ENCODE results near the gene CFAP210.

Gene CFAP210, protein sequence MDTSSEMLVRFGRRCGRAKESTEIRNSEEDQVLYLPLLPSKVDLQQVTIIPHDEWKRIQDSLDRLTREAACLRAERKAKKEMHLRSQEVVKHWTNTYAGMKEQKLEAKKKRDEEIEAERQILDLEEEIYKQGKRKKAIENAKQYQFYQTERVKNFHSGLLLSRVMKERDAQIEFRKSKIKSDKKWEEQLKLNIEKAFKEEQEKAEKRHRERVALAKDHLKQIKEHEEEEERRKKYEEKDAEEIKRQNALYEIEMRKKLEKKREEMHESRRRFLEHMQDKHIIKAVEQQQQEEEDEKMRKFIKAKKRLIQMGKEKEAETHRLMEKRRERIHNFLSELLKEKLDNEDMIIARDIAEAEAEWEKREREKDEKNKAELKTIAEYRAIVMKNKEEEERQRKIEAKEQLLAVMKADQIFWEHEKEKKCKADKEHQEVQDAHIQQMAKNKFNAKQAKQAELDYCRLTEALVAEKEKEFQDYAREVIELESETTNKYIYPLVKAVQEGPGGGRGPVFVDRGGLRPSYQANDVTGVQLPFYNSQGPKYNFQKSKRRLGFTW

DNA sequence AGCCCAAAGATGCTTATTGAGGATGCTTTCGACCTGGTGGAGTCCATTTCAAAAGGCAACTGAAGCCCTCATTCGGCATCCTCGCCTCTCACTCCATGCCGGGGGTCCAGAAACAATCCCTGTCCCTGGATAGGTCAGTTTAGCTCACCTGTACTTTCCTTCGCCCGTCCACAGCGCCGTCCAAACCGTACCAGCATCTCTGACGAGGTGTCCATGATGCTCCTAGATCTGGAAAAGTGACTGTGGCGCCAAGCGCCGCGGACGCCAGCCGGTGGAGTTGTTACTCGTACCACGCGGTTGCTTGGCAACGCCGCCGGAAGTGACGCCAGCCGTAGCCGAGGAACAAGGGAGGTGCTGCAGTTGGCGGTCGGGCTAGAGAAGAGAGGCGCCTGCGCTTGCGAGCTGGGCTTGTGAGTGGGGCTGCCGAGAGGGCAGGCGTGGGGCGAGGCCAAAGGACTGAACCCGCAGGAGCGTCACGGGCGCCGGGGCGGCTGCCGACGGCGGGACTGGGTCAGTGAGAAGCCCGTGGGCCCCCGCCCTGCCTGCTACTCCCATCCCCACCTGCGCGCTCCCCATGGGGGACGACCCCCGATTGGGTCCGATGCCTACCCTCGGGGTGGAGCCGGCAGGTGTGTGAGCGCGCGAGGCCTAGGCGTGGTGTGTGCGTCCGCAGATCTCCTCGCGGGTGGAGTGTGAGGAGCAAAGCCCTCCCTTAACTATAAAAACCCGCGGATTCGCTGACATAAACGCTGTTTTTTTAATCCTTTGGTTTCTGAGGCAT, at the start of gene CFAP210, which contains the start of gene PHOSPHO2:
CFAP210 (minus strand) TSS at position 293 of the 781 bp plus-strand sequence; CDS start at position 215, 78 bp downstream.
PHOSPHO2 (plus strand) TSS at position 357 of the 781 bp plus-strand sequence. CDS start 6,503 bp downstream, outside the sequence.
- H3K4me3 ChIP-seq (ENCODE audit: low read depth, low read length) = peak within 1 kb of the TSS; percentile 91

DNA sequence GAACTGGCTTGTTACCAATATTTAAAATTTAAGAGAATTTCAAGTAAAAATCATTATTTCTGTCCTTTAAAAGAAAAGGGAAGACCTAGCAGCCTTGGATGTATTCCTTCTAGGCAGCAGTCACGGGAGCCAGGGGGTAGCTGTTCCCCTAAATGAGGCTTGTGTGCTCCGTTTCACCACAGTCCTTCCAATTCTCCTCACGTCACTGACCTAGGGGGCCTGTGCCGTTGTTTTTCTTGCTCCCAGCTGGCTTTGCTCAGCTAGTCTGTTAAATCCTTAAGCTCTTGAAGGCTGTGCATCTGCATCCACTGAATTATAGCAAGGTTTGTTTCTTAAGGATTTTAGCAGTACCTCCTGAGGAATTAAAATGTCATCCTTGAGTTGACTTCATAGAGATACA, 49.3 kb upstream of the CFAP210 start:
- no peak overlapping the region for H3K4me3 ChIP-seq (ENCODE audit: low read depth, low read length)

DNA sequence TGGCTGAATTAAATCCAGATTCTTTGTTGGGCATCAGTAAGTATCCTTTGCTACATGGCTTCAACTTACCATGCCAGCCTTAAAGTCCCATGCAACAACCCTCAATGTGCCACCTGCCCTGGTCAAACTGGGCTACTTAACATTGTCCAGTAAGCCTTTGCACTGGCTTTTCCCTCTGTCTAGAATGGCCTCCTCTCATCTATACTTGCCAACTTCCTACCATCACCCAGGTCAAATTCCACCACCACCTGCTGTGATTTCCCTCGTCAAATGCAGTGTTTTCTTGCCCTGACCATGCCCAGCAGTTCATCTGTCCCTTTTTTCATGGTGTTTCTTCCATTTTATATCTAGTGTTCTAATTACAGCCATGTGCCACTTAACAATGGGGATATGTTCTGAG, 45.1 kb upstream of the CFAP210 start:
- H3K4me3 ChIP-seq (ENCODE audit: low read depth, low read length) = no peak overlapping the region

DNA sequence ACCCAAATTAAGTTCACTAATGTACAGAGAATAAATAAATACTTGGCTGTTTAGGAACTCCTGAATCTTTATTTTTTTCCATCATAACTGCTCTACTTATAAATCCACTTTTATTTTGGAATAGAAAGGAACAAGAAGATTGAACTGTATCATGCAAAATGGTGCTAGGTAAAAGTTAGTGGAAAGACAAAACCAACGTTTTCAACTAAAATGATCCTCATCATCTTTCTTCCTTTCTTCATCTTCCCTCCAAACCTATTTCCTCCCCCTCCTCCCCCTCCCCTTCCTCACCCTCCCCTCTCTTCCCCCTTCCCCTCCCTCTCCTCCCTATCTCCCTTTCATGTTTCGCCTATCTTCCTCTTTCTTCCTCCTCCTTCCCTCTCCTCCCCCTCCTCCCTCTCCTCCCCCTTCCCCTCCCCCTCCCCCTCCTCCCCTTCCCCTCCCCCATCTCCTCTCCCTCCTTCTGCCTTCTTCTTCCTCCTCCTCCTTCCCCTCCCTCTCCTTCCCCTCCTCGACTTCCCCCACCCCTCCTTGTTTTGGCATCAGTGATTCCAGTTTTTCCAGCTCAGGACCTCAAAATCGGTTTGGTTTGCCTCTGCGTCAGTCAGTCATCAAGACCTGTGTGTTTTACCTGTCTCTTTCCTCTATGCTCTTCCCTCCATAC, 44.5 kb upstream of the CFAP210 start:
- no peak overlapping the region for H3K4me3 ChIP-seq (ENCODE audit: low read depth, low read length)

DNA sequence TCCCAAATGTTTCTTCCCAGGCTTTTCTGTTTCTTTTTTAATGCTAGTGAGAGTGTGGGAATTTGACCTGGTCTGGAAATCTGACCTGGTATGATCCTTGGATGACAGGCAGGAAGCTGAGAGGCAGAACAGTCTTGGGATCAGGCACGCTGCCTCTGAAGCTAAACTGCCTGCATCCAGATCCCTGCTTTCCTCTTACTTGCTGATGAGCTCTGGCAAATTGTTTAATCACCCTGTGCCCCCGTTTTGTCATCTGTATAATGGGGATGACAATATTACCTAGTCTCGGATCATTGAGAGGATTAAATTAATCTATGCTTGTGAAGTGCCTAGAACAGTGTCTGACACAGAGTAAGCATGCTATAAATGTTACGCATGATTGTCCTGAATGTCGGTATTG, 42.7 kb upstream of the CFAP210 start:
- no peak overlapping the region for H3K4me3 ChIP-seq (ENCODE audit: low read depth, low read length)

DNA sequence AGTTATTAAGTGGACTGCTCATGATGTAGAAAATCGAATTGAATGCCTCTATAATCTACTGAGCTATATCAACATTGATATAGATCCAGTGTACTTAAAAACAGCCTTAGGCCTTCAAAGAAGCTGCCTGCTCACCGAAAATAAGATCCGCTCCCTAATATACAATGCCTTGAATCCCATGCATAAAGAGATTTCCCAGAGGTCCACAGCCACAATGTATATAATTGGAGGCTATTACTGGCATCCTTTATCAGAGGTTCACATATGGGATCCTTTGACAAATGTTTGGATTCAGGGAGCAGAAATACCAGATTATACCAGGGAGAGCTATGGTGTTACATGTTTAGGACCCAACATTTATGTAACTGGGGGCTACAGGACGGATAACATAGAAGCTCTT, 41.4 kb upstream of the CFAP210 start:
- H3K4me3 ChIP-seq (ENCODE audit: low read depth, low read length) = no peak overlapping the region

DNA sequence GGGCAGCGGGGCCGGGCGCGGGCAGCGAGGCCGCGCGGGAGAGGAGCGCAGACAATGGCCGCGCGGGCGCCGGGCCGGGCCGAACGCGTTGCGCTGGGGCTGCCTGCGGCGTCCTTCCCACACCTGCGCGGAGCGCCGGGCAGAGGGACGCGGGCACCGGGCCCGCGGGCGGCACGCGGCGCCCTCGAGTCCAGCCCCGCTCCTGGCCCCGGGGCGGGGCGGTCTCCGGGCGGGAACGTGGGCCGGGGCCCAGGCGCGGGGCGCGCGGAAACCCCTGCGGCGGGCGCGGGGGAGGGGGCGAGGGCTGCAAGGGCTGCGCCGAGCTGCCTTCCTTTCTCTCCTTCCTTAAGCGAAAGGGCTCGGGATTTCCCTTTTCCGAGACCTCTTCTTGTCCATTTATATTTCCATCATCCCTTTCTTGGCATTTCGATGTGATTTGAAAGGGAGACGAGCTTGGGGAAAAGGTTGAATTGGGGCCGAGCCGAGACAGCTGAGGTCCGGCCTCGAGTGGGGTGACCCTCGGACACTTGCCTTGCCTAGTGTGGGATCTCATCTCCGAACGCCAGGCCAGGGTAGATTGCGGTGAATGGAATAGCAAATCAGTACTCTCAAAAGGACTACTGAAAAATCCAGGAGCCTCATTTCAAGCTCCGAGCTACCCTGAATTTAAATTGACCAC, 40.1 kb upstream of the CFAP210 start:
- H3K4me3 ChIP-seq (ENCODE audit: low read depth, low read length) = peak overlapping the region; percentile 82

DNA sequence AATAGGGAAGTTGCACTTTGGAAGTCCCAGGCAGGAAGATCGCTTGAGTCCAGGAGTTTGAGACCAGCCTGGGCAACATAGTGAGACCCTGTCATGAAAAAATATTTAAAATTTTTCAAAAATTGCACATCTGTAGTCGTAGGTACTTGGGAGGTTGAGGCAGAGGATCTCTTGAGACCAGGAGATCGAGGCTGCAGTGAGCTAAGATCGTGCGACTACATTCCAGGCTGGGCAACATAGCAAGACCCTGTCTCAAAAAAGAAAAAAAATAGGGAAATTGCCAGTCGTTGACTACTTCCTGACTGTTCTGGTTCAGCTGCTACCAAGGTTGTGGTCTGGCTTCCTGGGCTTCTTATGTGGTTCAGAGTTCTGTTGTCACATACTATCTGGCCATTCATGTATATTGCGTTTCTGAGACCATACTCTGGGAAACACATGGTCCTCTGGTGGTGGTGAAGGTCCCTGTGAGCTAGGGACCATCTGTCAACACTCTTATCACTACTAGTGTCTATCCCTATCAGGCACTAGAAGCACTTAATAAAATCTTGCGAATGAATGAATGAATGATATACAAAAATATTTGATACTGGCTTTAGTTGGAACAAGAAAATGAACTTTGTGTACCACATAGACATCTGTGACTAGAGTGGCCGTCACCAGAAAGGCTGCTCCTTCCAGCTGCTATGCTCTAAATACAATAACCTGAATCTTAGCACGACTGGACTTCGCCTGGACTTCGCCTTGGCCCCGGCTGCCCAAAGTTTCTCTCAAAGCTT, 38.6 kb upstream of the CFAP210 start:
- H3K4me3 ChIP-seq (ENCODE audit: low read depth, low read length) = peak overlapping the region; percentile 82

DNA sequence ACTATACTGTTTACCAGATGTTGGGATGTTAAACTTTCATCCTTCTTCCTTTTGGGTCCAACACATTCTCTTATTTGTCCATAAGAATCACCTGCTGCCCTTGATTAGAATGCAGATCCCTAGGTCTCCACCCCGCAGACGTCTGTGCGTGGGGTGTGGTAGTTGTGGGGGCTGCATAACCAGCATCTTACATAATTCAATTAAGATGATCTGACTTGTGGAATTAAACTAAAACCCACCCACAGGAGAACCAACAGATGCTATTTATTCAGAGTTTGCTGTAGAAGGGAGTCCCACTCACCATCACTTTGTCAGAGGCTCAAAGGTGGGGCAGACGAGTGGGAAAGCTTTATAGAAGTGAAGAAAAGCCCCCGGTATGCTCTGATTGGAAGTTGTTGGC, 37.9 kb upstream of the CFAP210 start:
- no peak overlapping the region for H3K4me3 ChIP-seq (ENCODE audit: low read depth, low read length)

DNA sequence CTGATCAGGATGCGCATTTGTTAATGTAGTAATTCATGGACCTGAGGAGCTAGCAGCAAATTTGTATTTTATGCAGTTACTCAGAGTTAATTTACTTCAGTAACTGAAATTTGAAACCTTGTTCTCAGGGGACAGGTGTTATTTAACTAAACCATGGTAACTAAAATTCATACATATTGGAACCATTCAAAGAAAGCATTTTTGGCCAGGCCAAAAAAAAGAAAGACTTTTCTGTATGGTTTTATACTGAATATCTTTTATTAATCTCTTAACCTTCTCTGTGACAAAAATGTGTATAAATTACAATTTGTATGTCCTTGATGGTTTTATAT, 35.0 kb upstream of the CFAP210 start:
- no peak overlapping the region for H3K4me3 ChIP-seq (ENCODE audit: low read depth, low read length)

DNA sequence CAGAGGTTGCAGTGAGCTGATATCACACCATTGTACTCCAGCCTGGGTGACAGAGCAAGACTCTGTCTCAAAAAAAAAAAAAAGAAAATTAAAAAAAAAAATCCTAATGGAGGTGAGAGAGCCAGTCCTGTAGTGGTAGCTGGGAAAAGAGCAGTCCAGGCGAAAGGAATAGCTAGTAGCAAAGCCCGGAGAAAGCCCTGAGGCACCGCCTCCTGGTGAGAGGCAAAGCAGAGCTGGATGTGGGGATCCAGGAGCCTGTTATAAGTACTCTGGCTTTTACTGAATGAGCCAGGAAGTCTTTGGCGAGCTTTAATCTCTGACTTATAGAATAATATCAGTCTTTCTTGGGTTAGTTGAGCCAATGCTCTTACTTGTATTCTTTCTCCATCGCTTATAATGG, 32.9 kb upstream of the CFAP210 start:
- H3K4me3 ChIP-seq (ENCODE audit: low read depth, low read length) = no peak overlapping the region

DNA sequence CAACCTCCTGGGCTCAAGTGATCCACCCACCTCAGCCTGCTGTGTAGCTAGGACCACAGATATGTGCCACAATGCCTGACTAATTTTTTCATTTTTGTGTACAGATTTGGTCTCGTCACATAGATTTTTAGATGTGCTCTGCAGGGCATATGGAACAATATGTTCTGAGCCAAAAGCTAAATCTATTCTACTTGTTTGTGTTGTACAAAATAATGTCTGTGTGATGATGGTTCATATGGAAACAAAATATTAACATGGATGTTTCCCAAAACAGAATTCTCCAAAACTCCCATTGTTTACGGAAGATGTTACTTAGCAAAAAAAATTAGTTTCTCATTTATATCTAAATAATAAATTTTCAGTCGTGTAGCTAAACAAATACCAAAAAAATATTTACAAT, 26.8 kb upstream of the CFAP210 start:
- no peak overlapping the region for H3K4me3 ChIP-seq (ENCODE audit: low read depth, low read length)

DNA sequence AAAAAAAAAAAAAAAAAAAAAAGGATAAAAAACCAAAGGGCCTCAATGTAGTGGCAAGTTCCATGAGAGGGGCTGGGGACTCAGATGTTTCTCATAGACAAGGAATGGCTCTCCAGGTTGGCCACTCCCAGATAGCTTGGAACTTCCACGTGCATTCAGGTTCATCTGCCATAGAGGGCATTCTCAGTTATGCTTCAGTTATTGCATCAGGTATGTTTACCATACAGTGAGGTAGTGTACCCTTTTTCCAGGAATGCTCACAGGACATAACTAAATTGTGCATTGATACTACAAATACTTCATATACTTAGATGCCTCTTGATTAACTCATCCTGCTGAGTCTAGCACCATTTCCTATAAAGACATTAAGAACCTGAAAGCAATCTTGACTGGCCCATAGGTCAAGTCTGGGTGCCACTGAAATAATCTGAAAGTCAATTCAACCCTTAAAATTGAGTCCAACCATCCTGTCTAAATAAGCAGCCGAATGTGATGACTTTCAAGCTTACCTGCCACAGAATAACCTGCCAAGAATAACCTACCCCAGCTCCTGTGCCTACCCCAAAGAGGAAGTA, 24.8 kb upstream of the CFAP210 start:
- no peak overlapping the region for H3K4me3 ChIP-seq (ENCODE audit: low read depth, low read length)

DNA sequence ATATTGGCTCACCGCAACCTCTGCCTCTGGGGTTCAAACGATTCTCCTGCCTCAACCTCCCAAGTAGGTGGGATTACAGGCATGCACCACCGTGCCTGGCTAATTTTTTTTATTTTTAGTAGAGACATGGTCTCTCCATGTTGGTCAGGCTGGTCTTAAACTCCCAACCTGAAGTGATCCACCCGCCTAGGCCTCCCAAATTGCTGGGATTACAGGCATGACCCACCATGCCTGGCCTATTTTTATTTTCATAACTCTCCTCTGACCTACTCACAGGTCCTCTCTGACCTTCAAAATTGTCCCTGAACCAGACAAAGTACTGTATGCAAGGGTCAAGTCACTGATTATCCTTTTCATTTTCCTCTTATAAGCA, 23.5 kb upstream of the CFAP210 start:
- H3K4me3 ChIP-seq (ENCODE audit: low read depth, low read length) = no peak overlapping the region

DNA sequence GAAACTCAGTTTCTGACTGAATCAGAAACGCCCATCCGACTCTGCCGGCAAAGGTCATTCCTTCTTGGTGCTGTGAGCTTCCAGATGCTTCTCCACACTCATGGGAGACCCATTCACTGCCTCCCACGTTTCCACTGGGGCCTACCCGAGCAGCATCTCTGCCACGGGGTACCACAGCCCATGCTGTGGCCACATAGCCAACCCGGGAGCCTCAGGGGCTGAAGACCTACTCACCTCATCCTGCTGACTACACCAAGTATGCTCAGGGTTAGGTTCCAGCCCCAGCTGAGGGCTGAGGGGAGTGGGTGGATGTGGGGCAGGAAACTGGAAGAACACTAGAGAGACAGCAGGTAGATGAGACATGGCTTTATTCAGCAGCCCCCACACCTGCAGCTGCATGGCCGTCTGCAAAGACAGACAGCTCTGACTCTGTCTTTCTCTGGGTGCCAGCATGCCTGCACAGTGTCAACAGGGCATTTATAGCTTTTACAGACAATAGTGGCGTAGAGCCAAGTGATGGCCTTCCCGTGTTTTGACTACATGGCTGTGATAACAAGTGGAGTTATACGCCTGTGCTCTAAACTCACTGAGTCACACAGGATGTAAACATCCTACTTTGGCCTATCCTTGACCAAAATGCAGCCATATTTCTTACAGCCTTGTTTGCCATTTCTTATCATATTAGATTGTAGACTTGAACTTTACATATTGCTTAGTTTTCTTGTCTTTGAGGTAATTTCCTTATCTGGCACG, 22.9 kb upstream of the CFAP210 start:
- H3K4me3 ChIP-seq (ENCODE audit: low read depth, low read length) = no peak overlapping the region

DNA sequence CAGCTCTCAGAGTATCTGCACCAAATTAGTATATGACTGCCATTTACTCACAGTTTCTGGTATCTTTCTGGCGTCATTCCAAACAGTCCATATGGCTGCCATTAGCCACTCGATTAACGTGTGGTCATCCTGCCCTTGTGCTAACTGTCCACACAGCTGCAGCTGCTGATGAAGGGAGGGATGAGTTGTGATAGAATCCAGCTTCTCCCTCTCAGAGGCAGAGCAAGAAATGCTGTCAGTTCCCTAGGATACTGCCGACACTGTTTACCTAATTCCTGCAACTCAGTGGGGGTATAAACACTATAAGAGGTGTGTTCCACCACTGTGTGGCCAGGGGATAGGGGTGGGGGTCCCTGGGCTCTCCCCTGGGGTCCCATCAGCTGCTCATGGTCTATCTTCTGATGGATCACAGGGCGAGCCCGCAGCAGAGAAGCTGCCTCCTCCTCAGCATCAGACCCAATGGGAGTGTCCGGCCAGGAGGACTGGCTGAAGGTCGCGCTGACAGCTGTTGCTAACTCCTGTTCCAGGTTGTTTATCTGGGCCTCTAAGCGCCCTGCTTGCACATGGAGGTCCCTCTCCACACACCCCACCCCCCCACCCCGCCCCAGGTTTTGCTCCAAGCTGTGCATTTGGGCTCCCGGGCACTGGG, 22.2 kb upstream of the CFAP210 start:
- H3K4me3 ChIP-seq (ENCODE audit: low read depth, low read length) = no peak overlapping the region

DNA sequence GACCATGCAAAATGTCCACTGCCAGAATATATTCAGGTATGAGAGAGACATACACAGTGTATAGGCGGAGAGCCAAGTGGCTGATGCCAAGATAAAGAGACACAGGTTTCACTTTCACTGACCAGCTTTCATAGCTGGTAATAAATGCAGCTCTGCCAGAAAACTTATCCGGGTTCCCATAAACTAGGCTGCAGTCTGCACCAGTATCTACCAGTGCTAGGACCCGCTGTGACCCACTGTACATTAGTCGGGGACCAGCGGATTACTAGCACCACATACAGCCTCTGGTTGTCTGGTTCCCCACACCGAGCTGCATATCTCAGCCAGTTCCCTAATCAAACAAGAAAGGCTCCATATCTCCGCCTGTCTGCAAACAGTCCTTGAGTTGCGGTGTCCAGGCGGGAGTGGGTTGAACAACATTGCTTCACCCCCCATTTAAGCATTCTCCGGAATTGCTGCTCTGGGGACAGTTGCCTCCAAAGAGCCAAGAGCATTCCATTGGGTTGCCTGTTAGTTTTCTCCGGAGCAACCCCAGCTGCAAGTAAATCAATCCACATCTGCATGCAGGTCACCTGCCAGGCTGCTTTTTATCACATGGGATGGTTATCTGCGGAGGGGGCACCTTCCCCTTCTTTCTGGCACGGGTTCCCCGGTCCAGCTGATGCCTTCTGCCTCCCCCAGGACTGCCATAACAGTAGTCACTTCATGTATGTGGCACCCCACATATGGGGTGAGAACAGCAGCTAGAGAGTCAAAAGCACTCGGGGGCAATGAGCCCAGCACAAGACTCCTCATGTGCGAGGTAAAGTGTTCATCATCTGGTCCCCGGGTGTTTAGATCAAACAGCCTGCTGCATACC, 21.4 kb upstream of the CFAP210 start:
- H3K4me3 ChIP-seq (ENCODE audit: low read depth, low read length) = no peak overlapping the region

DNA sequence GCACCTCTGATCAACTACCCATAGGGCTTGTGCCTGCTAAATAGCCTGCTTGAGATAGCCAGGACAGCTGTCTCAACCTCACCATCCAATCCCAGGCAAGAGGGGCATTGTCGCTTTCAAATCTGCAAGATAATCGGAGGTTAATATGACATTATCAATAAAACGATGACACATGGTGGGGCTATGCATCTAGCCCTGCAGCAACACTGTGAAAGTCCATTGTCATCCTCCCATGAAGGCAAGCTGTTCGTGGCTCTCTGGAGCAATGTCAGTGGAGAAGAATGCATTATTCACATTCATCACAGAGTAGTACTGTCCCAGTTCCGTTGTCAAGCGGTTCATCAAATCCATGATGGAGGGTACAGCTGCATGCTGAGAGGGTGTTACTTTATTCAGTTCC, 20.5 kb upstream of the CFAP210 start:
- no peak overlapping the region for H3K4me3 ChIP-seq (ENCODE audit: low read depth, low read length)
